PC-3 (cell line): Measurements from ENCODE around the gene MSI2. TPM values are rescaled to one million over a fixed set of nuclear protein-coding genes. Genes with fewer than 3 reads are reported as not detected.

Experiments
- ATAC-seq: fragments of 200-7000 bp; cut with Tn5 transposase; 2 replicates; pipeline ENCODE4 v1.9.1; 2020; ENCODE audit warnings: mild to moderate bottlenecking, moderate library complexity
- BruUV-seq: library from RNA; stranded (reverse); fragments of 400-500 nt; replicated peaks from 2 replicates; lab custom pipeline; 2021; lab: Mats Ljungman, UMichigan
- CTCF ChIA-PET: fragments of 300-600 bp; sonication (Branson Sonifier 250); formaldehyde crosslinking; loops from one replicate; lab custom pipeline; 2022; ENCODE audit warnings: antibody characterized with exemption; lab: Charles Lee
- POLR2A ChIA-PET: fragments of 300-600 bp; sonication (Branson Sonifier 250); formaldehyde crosslinking; loops from one replicate; lab custom pipeline; 2022; ENCODE audit warnings: antibody characterized with exemption; ENCODE audit not compliant: unreplicated experiment; lab: Charles Lee
- DNase-seq: peaks from one replicate; pipeline ENCODE4 v3.0.0-alpha.2; 2015
- H2AFZ ChIP-seq: fragments of 300-600 bp; sonication (generic); 2 replicates; pipeline ENCODE4 v1.6.0; 2016; ENCODE audit warnings: antibody characterized with exemption, low read length
- H3F3A ChIP-seq: fragments of 300-600 bp; sonication (generic); one replicate; pipeline ENCODE4 v1.6.0; 2017; ENCODE audit warnings: antibody characterized with exemption, low read length, control low read depth, mild to moderate bottlenecking; ENCODE audit not compliant: unreplicated experiment
- H3K27ac ChIP-seq: fragments of 300-600 bp; sonication (generic); 2 replicates; pipeline ENCODE4 v1.5.1; 2016; ENCODE audit warnings: mild to moderate bottlenecking, low read length
- H3K27me3 ChIP-seq: fragments of 300-600 bp; sonication (generic); 2 replicates; pipeline ENCODE4 v1.6.1; 2016; ENCODE audit warnings: low read length, mixed read lengths
- H3K36me3 ChIP-seq: fragments of 300-600 bp; sonication (generic); 2 replicates; pipeline ENCODE4 v1.6.1; 2016; ENCODE audit warnings: low read depth, mixed run types, low read length, mixed read lengths
- H3K4me1 ChIP-seq: fragments of 300-600 bp; sonication (generic); 2 replicates; pipeline ENCODE4 v1.5.1; 2016; ENCODE audit warnings: low read length; ENCODE audit not compliant: insufficient read depth
- H3K4me2 ChIP-seq: fragments of 300-600 bp; sonication (generic); 2 replicates; pipeline ENCODE4 v1.6.0; 2016; ENCODE audit warnings: low read length
- H3K4me3 ChIP-seq: fragments of 300-600 bp; sonication (generic); 2 replicates; pipeline ENCODE4 v1.5.1; 2016; ENCODE audit warnings: mild to moderate bottlenecking, low read length, mixed read lengths
- H3K79me2 ChIP-seq: fragments of 300-600 bp; sonication (generic); 2 replicates; pipeline ENCODE4 v1.6.1; 2017; ENCODE audit warnings: low read length, mixed read lengths
- H3K9ac ChIP-seq: fragments of 300-600 bp; sonication (generic); 2 replicates; pipeline ENCODE4 v1.6.0; 2016; ENCODE audit warnings: mild to moderate bottlenecking, low read length
- H3K9me2 ChIP-seq: fragments of 300-600 bp; sonication (generic); replicated peaks from 2 replicates; pipeline ENCODE4 v1.6.1; 2016; ENCODE audit warnings: mixed run types, low read length, mixed read lengths
- H3K9me3 ChIP-seq: fragments of 300-600 bp; sonication (generic); 2 replicates; pipeline ENCODE4 v1.6.1; 2016; ENCODE audit warnings: low read length, mixed read lengths
- H4K20me1 ChIP-seq: fragments of 300-600 bp; sonication (generic); 2 replicates; pipeline ENCODE4 v1.6.1; 2016; ENCODE audit warnings: low read length, mixed read lengths
- CTCF ChIP-seq: fragments of 300-600 bp; sonication (generic); conservative IDR thresholded peaks from 2 replicates; pipeline ENCODE4 v1.5.1; 2017; ENCODE audit warnings: antibody characterized with exemption, low read depth, mild to moderate bottlenecking, low read length
- EZH2 ChIP-seq: fragments of 300-600 bp; sonication (generic); IDR thresholded peaks from one replicate; pipeline ENCODE4 v1.6.1; 2017; ENCODE audit warnings: antibody characterized with exemption, mild to moderate bottlenecking, low read length; ENCODE audit not compliant: unreplicated experiment
- EZH2phosphoT487 ChIP-seq: fragments of 300-600 bp; sonication (generic); IDR thresholded peaks from 2 replicates; pipeline ENCODE4 v1.6.1; 2018; ENCODE audit warnings: mild to moderate bottlenecking, antibody characterized with exemption, low read length, borderline replicate concordance
- intact Hi-C: fragments of 100-400 bp; cut with micrococcal nuclease; formaldehyde crosslinking; loops from 2 replicates; pipeline ENCODE4 v1.9.0; 2023
- total RNA-seq: library from RNA; depleted of rRNA; stranded (reverse); fragments of >200 nt; gene quantifications from 2 replicates; pipeline ENCODE4 v1.2.3, GENCODE V29; 2014

MSI2 gene
- total RNA-seq, 1 experiment from 2014 or later = 54.7 TPM

DNA sequence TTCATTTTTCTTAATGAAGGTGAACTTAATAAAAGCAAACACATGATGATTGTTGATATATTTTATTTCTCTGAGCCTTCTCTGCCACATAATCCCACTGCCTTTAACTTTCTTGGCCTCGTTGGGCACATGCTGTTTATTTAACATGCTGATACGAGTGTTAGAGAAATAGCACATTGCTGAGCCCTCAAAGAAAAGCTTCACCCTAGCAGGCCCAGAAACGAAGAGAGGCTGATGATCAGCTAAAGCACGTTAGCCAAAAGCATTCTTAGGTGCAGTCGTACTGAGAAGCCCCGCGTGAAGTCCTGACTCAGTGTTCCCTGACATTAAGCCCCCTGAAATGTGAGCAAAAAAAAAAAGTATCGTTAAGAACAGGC, 366.0 kb downstream of the MSI2 start:
- no TSS peak for BruUV-seq
- no peak for ATAC-seq
- H3K9ac ChIP-seq = no peak overlapping the region
- H3K4me2 ChIP-seq = no peak overlapping the region
- no peaks in the 10 kb centered on the region for H4K20me1 ChIP-seq
- peaks cover 1% of the 10 kb centered on the region; the same call in 1 of the 2 replicates for H3K9me3 ChIP-seq
- ChIA-PET CTCF (no interaction called here), POLR2A (no interaction called here)
- peaks cover 2% of the 10 kb centered on the region for H3K36me3 ChIP-seq
- no peaks in the 10 kb centered on the region for H3K79me2 ChIP-seq
- intact Hi-C loops = no loop called here
- no peaks in the 10 kb centered on the region for H3F3A ChIP-seq
- H3K27me3 ChIP-seq = no peaks in the 10 kb centered on the region
- H3K4me1 ChIP-seq = 0 out of 2 replicates have a peak, but pooled peaks cover 8% of the 10 kb centered on the region
- no peak overlapping the region for H3K27ac ChIP-seq
- no peak overlapping the region for H3K4me3 ChIP-seq
- no peaks in the 10 kb centered on the region for H3K9me2 ChIP-seq
- TF ChIP-seq CTCF (no peak), EZH2 (no peak), EZH2phosphoT487 (no peak)
- DNase-seq = no peak
- no peak overlapping the region for H2AFZ ChIP-seq

GRCh38 chr17:57622683-57623433, 366.5 kb downstream of the MSI2 start:
- intact Hi-C loops = no loop called here
- ChIA-PET CTCF (no interaction called here), POLR2A (no interaction called here)
- Histone ChIP-seq H3K9me2 (no peaks in the 10 kb centered on the region), H3K9ac (no peak overlapping the region), H3K36me3 (no peaks in the 10 kb centered on the region), H3K4me3 (no peak overlapping the region), H2AFZ (no peak overlapping the region), H3K27me3 (no peaks in the 10 kb centered on the region), H3F3A (no peaks in the 10 kb centered on the region), H3K79me2 (no peaks in the 10 kb centered on the region), H3K9me3 (no peaks in the 10 kb centered on the region), H3K4me2 (no peak overlapping the region), H4K20me1 (no peaks in the 10 kb centered on the region), H3K4me1 (0 out of 2 replicates have a peak, but pooled peaks cover 8% of the 10 kb centered on the region), H3K27ac (peak overlapping the region; percentile 2; the same call in 1 of the 2 replicates)
- TF ChIP-seq EZH2phosphoT487 = no peak
- BruUV-seq = no TSS peak
- DNase-seq (peak; percentile 68), ATAC-seq (peak; percentile 76)

GRCh38 chr17:57623620-57624019, 367.3 kb downstream of the MSI2 start:
- ATAC-seq (no peak), DNase-seq (no peak)
- no peaks in the 10 kb centered on the region for H4K20me1 ChIP-seq
- H3K4me2 ChIP-seq = no peak overlapping the region
- TF ChIP-seq EZH2 (no peak), CTCF (no peak), EZH2phosphoT487 (no peak)
- no peaks in the 10 kb centered on the region for H3K36me3 ChIP-seq
- no TSS peak for BruUV-seq
- H3F3A ChIP-seq = no peaks in the 10 kb centered on the region
- no peak overlapping the region for H3K27ac ChIP-seq
- H3K79me2 ChIP-seq = no peaks in the 10 kb centered on the region
- ChIA-PET POLR2A (no interaction called here), CTCF (no interaction called here)
- no peak overlapping the region for H2AFZ ChIP-seq
- no peaks in the 10 kb centered on the region for H3K9me2 ChIP-seq
- no peaks in the 10 kb centered on the region for H3K27me3 ChIP-seq
- H3K4me1 ChIP-seq = 0 out of 2 replicates have a peak, but pooled peaks cover 8% of the 10 kb centered on the region
- no peak overlapping the region for H3K9ac ChIP-seq
- no peaks in the 10 kb centered on the region for H3K9me3 ChIP-seq
- intact Hi-C loops = no loop called here
- no peak overlapping the region for H3K4me3 ChIP-seq
